HG03175 (cell line): ENCODE results near the gene CLIC3.

ENCODE experiments used
- ATAC-seq: cut with Tn5 transposase; IDR thresholded peaks from one replicate; pipeline ENCODE4 v1.9.1; 2021; ENCODE audit warnings: mild to moderate bottlenecking, moderate library complexity; ENCODE audit not compliant: unreplicated experiment

The CLIC3 gene

DNA sequence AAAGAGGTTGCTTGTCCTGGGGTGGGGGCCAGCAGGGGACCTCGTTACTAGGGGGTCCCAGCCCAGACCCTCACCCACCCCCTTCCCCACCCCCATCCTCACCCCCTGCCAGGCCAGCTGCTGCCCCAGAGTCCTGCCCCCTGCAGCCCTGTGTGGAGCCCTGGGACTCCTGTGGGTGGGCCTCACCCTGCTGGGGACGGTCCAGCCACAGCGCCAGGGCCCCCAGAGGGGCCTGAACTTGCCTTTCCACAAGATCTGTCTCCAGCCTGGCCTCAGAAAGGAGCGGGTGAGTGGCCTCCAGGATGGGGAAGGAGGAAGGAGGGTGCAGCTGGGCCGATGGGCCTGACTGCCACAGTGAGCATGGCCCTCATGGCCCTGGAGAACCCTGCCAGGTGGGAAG, 26.6 kb downstream of the CLIC3 start:
- no peak for ATAC-seq

DNA sequence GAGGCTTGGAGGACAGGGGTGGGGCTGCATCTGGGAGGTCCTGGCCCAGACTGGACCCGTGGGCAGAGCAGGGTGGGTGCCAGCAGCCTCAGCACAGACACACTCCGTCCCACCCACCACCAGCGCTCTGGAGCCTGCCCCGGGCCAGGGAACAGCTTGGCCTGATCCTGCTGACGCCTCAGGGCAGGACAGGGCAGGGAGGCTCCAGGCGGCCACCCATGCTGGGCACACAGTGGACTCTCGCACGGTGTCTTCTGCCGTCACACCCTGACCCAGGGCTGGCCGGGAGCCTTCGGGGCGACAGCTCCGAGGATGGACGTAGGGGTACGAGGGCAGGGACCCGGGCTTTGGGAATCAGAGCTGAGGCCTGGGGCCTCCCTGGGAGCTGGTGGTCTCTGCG, 27.2 kb downstream of the CLIC3 start:
- ATAC-seq, result no peak

DNA sequence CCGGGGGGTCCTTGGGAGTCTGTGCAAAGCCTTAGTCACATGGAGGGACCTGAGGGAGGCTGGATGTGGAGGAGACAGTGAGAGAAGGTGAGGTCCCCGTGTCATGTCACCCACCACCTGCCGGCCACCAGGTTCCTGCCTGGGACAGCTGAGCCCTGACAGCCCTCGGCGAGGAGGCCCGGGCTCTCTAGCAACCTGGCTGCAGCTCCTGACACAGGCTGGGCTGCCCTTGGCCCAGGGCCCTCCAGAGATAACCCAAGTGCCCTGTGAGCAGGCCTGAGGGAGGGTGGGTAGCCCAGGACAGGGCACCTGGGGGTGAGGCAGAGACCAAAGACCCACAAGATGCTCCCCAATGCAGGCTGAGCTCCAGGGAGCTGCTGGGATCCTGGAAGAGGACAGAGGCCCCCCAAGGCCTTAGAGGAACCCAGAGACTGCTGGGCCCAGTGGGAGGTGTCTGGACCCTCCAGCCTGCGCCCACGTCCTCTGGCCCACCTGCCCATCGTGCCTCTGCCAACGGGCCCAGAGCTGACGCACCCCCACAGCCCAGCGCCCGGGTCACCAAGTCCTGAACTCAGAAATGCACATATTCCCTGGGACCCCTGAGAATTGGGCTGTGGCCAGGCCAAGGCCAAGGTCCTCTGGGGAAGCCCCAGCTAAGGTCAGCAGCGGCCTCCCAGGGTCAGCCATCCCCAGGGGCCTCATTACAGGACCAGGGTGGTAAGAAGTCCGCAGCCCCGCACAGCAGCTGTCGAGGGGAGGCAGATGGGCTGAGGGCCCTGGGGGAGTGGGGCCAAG, 27.8 kb downstream of the CLIC3 start:
- ATAC-seq, result no peak

DNA sequence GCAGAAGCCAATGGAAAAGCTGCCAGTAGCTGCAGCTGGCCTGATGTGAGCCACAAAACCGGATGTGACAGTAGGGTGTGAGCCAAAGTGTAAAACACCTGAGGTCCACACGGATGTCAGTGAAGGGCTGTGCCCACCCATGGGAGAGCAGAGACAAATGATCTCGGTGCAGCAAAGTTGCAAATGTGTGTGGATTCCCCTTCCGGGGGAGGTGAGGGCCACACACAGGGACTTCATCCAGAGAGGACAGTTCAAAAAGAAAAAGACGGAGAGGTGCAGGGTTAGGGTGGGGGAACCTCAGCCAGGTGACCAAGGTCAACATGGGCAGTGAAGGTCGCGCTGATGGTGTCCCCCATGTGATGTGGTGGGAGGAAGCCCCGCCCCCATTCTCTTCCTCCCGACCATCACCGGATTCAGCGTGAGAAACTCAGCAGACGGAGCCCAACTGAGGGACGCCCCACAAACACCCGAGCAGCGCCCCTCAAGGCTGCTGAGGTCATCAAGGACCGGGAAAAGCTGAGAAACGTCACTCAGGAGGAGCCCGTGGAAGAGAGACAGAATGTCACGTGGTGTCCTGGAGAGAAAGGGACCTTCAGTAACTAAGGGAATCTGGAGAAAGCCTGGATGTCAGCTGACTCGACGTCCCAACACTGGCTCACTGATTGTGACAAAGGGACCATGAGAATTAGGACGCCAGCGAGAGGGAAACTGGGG, 30.4 kb downstream of the CLIC3 start:
- ATAC-seq, result no peak

DNA sequence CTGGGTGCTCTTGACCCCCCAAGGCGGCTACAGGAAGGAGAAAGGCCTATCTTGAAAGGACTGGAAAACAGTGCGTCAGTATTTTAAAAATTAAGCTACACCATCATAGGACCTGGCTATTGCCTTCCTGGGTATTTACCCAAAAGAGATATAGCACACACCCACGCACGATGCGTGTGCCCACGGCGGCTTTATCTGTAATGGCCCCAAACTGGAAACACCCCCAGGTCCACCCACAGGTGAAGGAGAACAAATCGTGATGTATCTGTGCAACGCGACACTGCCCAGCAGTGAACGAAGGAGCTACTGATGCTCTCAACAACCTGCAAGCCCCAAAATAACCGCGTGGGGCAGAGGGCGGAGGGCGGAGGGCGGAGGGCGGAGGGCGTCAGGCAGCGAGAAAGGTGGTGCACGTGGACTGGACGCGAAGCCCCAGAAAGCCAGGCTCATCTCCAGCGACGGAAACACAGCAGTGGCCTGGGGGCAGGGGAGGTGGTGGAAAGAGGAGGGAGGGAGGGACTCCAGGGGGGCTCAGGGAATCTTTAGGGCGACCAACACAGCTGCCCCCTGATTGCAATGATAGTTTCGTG, 31.4 kb downstream of the CLIC3 start:
- ATAC-seq, result no peak

DNA sequence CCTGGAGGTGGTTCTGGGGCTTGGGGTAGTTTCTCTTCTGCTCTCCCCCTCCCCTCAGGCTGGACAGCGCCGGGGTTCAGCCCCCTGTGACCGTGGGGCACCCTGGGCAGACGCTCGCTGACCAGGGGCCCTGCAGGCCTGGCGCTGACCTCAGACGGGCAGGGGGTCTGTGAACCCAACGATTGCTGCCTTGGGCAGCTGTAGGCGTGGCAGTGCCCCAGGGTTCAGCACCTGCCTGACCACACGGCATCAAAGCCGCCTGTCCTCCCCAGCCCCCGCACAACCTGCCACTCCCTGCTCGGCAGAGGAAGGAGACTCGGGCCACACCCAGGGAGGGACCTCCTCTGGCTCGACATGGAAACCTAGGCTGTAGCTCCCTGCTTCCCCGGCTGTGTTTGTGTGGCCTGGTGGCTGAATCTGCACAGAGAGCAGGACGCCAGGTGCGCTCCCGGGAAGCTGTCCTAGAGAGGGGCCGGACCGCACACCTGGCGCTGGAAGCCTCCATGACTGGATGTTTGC, 32.1 kb downstream of the CLIC3 start:
- no peak for ATAC-seq

DNA sequence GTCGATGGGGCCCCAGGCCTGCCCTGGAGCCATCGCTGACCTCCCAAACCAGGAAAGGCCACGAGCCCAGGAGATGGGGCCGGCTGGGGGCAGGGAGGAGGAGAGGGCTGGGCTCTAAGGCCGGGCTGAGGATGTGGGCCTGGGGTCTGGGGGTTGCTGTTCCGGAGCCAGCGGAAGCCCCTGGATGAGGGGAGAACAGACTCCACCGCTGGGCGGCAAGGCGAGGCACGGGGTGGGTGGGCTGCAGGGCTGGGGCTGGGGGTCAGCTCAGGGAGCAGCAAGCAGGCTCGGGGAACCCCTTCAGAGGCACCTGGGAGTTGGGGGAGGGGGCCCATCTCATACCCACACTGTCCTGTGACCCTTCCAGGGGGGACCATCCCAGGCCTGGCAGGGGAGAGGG, 32.6 kb downstream of the CLIC3 start:
- ATAC-seq, result no peak

DNA sequence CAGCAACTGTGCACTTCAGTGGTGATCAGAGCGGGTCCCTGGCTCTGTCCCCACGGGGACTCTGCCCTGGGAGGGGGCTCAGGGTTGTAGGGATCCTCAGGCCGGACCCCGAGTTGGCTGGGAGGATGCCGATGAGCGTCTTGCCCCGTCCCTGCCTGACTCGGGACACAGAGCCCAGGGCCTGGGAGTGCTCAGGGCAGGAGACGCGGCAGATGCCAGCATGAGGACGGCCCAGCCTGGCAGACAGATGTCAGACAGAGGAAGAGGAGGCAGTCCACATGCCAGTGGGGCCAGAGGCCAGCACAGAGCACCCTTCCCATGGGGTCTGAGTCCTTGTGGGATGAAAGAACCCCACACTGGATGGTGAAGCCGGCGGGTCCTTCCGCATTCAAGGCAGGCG, 33.0 kb downstream of the CLIC3 start:
- ATAC-seq, result no peak

DNA sequence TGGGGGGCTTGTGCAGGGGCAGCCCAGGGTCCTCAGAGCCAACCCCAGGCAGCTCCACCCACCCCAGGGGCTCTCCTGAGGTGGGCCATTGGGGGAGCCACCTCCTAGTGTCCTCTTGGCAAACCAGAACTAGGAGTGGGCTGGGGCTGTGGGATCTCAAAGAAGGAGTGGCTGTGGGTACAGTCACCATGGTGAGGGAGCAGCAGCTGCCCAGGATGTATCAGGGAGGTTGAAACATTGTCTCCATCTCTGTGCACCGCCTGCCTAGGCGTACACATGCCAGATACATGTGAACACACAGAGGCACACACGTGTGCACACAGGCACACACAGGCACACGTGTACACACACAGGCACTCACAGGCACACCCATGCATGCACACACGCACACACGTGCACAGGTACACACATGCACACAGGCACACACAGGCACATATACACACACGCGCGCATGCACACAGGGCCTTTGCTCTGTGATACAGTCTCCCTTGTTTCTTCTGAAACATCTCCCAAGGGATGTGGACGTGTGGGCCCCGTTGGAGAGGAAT, 33.6 kb downstream of the CLIC3 start:
- ATAC-seq, result no peak

DNA sequence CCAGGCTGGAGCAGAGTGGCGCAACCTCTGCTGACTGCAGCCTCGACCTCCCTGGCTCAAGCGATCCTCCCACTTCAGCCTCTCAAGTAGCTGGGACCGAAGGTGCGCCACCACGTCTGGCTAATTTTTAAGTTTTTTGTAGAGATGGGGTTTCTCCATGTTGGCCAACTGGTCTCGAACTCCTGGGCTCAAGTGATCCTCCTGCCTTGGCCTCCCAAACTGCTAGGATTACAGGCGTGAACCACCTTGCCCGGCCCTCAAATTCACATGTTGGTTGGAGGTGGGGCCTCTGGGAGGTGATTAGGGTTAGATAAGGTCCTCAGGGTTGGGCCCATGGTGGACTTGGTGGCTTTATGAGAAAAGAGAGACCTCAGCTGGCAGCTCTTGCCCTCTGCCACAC, 34.2 kb downstream of the CLIC3 start:
- no peak for ATAC-seq

DNA sequence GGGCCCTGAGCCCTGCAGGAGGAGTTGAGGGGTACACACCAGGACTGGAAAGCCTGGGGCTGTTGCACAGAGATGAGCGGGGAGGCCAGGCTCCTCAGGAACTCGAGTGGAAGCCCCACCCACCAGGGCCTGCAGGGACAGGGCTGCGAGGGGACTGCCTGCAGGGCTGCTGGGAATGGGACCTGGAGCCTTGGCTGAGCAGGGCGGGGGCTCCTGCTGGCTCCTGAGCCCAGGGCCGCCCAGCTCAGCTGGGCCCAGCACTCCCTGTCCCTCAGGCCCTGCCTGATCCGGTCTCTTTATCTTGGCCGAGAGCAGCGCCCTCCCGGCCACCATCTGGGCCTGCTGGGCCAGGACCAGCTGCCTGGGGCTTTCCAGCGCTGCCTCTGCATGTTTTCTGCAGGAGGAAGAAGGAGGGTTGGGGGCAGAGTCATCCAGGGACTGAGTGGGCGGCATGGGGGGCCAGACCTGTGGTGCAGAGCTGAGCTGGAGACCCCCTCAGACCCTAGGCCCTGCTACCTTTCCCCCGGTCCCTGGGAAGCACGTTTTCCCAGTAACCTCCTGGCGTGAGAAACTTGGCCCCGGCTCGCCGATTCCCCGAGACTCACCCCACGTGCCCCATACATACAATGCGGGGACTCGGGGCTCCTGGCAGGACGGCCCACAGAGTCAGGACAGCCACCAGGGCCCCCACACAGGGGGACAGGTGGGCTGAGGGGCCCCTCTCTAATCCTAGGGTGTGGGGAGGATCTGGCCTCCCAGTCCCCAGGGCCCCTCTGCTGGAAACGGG, 34.9 kb downstream of the CLIC3 start:
- no peak for ATAC-seq

DNA sequence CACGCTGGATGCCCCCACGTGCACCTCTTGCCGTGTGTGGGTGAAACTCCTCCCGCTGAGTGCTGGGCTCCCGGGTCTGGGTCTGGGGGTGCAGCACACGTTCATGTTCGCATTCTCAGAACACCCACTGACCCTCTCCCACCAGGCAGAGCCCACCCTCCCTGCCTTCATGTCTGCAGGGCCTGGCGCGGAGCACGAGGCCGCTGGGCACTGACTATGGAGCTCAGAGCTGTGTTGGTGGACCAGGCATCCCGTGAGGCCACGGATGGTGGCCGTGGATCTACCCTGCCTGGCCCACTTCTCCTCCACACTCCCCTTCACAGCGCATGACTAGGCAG, 35.5 kb downstream of the CLIC3 start:
- ATAC-seq, result no peak

DNA sequence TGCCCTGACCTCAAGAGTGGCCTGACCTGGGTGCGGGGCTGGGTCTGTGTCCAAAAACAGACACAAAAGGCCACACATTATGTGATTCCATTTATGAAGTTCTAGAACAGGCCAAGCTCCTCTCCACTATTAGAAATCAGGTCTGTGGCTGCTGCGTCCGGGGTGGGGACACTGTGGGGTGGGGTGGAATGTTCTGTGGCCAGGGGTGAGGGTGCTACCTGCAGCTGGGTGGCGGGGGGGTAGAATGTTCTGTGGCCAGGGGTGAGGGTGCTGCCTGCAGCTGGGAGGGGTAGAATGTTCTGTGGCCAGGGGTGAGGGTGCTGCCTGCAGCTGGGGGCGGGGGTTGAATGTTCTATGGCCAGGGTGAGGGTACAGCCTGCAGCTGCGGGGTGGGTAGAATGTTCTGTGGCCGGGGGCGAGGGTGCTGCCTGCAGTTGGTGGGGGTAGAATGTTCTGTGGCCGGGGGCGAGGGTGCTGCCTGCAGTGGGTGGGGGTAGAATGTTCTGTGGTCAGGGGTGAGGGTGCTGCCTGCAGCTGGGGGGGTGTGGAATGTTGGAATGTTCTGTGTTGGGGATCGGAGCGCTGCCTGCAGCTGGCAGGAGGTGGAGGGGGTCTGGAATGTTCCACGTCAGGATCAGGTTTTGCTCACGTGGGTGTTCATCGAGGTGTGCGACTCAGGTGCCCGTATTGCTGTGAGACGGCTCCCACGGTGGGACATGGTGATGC, 36.0 kb downstream of the CLIC3 start:
- ATAC-seq, result no peak

DNA sequence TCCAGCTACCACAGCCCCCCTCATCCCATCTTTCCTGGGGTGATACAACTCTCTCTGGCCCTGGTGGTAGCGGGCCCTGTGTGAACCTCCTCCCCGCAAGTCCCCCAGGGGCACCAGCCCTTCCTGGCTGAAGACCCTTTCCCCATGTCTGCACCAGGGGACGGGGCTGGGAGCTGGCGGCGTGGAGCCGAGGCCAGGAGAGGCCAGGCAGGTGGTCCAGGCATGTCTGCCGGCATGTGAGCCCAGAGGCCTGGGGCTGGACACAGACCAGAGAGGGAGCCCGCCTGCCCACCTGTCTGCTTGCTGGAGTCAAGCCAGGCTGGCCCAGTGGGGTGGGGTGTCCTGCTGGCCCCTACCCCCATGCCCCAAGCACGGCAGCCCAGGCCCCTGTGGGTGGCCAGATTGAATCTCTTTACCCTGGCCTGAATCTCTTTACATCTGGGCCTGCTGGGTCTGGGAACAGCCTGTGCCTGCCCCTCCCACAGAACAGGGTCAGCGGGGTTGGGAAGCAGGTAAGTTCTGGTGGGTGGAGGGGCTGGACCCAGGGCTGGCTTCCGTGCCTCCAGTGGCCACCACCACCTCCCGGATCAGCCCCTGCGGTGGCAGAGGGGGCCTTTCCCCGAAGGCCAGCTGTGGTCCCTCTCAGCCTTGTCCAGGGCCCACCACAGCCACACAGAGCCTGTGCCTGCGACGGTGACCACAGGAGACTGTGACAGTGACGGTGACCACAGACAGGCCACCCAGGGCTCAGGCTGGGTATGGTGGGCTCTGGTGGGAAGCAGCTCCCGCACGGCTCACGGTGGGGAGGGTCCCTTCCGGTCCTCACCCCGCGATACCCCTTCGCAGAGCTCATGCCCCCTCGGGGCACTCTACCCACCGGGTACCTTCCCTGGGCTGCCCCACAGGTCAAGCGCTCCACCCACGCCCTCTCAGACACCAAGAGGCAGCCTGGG, 37.2 kb downstream of the CLIC3 start:
- no peak for ATAC-seq

DNA sequence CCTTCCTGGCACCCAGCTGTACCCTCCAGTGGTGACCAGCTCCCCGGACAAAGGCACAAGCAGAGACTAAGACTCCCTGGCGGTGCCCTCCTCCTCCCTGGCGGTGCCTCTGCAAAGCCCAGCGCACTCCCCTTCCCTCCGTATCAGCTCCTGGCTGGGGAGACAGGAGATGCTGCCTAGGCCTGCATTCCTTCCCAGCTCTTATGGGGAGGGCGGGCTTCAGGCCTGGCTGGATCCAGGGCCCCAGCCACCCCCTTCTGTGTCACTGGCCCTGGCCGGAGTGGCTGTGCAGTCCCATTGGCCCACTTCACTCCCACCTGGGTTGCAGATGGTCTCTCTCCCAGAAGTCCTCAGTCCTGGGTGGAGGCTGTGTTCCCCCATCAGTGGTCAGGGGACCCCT, 37.9 kb downstream of the CLIC3 start:
- no peak for ATAC-seq

DNA sequence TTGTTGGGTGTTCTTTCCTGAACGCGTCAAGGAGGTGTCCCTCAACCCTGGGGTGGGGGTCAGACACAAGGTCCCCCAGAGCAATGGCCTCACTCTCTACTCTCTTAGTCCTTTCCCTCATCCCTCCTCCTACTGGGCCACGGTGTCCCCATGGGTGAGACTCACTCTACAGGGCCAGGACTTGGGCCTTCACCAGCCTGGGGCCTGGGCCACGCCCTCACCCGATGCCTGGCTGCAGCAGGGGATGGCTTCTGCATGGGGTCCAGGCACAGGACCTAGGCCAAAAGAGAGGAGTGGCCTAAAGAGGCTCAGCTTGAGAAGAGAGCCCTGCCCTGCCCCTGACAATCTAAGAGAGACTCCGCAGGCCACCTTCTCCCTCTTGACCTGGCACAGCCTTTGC, 38.5 kb downstream of the CLIC3 start:
- ATAC-seq, result no peak

DNA sequence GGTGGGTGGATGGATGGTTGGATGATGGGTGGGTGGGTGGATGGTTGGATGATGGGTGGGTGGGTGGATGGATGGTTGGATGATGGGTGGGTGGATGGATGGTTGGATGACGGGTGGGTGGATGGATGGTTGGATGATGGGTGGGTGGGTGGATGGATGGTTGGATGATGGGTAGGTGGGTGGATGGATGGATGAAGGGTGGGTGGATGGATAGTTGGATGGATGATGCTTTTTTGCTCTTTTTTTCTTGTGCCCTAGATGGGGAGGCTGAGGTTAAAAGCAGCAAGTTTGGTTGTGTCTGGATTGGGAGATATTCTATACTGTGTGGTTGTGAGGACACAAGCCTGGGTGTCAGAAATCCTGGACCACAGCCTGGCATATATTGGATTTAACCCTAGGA, 38.9 kb downstream of the CLIC3 start:
- ATAC-seq, result no peak

DNA sequence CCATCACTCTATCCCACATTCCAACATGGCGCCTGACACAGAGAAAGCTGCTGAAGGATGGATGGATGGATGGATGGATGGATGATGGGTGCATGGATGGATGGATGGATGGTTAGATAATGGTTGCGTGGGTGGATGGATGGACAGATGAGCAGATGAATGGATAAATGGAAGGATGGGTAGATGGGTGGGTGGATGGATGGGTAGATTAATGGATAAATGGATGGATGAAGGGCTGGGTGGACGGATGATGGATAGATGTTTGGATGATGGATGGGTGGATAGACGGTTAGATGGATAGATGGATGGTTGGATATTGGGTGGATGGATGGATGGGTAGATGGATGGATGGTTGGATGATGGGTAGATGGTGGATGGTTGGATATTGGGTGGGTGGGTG, 39.8 kb downstream of the CLIC3 start:
- no peak for ATAC-seq

DNA sequence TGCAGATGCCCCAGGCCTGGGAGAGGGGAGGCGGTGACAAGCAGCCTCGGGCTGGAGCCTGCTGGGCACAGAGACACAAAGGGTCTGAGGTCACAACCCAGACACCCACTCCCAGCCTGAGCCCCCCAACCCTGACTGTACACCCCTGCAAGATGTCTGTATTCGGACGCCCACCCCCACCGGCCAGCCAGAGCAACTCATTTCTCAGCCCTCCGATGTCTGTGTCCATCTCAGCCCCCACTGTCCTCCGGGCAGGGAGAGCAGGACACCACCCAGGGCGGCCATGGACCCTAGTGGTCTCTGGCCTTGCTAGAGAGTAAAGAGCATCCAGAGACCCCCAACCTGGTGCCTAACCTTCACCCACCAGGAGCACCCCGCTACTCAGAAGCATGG, 40.4 kb downstream of the CLIC3 start:
- ATAC-seq, result no peak
